ENCODE results near the gene IQCH.

The IQCH gene

GRCh38 chr15:67509918-67510317 lies 255.3 kb downstream of the IQCH start:
- Histone ChIP-seq H3K4me1 (ENCODE audit: control insufficient read depth in 1 of 2, insufficient read depth in 2 of 2, low read length in 2 of 2) (no peaks in the 10 kb centered on the region), H3K27me3 (ENCODE audit: low read depth, low read length) (no peaks in the 10 kb centered on the region), H3K27ac (ENCODE audit: low read length) (no peak overlapping the region), H3K4me3 (ENCODE audit: low read depth in 1 of 2, low read length in 2 of 2) (no peak overlapping the region), H3K9me3 (ENCODE audit: control insufficient read depth in 1 of 2, low read length in 2 of 2) (no peaks in the 10 kb centered on the region), H3K36me3 (ENCODE audit: control insufficient read depth in 1 of 2, insufficient read depth in 2 of 2, low read length in 2 of 2) (peaks cover 5 to 16% of the 10 kb centered on the region in 2 donors)

DNA sequence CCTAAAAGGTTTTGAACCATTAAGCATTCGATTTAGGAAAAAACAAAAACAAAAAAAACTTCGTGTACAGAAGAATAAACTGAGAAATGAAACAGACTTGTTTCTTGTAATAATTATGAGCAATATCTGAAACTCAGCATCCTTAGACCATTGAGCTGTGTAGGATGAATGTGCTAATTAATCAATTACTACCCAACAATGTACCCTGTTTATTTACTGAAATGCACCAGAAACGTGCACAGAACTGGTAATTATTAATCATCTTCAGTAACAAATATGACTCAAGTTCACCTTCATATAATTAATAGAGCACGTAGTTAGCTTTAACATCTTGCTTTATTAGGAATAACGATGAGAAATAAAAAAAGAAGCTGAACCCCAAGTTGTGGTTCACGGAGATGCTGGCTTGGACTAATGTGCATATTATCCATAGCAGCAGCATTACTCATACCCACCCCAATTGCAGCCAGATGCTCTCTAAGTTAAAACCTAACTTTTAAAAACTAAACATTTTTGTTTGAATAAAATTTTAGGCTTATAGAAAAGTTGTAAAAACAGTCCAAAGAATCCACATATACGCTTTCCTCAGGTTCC lies 256.1 kb downstream of the IQCH start:
- Histone ChIP-seq H3K36me3 (ENCODE audit: control insufficient read depth in 1 of 2, insufficient read depth in 2 of 2, low read length in 2 of 2) (peaks cover 5 to 18% of the 10 kb centered on the region in 2 donors), H3K9me3 (ENCODE audit: control insufficient read depth in 1 of 2, low read length in 2 of 2) (no peaks in the 10 kb centered on the region), H3K27me3 (ENCODE audit: low read depth, low read length) (no peaks in the 10 kb centered on the region), H3K27ac (ENCODE audit: low read length) (no peak overlapping the region), H3K4me1 (ENCODE audit: control insufficient read depth in 1 of 2, insufficient read depth in 2 of 2, low read length in 2 of 2) (no peaks in the 10 kb centered on the region), H3K4me3 (ENCODE audit: low read depth in 1 of 2, low read length in 2 of 2) (no peak overlapping the region)

DNA sequence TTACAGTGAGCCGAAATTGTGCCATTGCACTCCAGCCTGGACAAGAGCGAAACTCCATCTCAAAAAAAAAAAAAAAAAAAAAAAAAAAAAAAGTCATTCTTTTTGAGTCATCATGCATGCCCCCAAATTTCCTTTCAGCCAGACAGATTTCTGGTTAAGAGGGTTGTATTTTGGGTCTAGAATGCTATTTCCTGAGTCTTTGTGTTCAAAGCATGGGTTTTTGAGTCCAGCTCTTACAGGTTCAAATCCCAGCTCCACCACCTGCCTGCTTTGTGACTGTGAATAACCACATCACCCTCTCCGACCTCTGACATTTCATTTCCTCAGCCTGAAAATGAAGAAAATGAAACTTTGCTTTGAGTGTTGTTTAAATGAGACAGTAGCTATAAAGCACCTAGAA lies 257.0 kb downstream of the IQCH start:
- H3K27me3 ChIP-seq (ENCODE audit: low read depth, low read length), result no peaks in the 10 kb centered on the region
- H3K9me3 ChIP-seq (ENCODE audit: control insufficient read depth in 1 of 2, low read length in 2 of 2), result no peaks in the 10 kb centered on the region
- H3K4me3 ChIP-seq (ENCODE audit: low read depth in 1 of 2, low read length in 2 of 2), result no peak overlapping the region
- H3K27ac ChIP-seq (ENCODE audit: low read length), result no peak overlapping the region
- peaks cover 5 to 18% of the 10 kb centered on the region in 2 donors for H3K36me3 ChIP-seq (ENCODE audit: control insufficient read depth in 1 of 2, insufficient read depth in 2 of 2, low read length in 2 of 2)
- H3K4me1 ChIP-seq (ENCODE audit: control insufficient read depth in 1 of 2, insufficient read depth in 2 of 2, low read length in 2 of 2), result no peaks in the 10 kb centered on the region

DNA sequence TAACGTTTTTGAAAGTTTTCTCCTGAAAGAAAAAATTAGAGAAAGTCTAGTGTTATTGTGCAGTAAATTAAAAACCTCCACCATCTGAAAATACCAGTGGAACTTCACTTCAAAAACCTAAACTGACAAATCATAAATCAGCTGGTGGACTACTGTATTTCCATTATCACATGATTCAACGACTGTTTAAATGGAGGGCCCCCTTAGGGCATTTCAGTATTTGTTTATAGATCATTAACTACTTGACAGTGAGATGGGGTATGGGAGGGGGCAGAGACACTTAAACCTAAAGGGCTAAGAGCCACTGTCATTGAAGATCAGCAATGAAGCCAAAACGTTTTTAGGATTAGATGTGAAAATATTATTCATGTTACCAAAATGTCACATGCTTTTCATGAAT lies 257.6 kb downstream of the IQCH start:
- Histone ChIP-seq H3K27me3 (ENCODE audit: low read depth, low read length) (no peaks in the 10 kb centered on the region), H3K4me1 (ENCODE audit: control insufficient read depth in 1 of 2, insufficient read depth in 2 of 2, low read length in 2 of 2) (no peaks in the 10 kb centered on the region), H3K27ac (ENCODE audit: low read length) (no peak overlapping the region), H3K4me3 (ENCODE audit: low read depth in 1 of 2, low read length in 2 of 2) (no peak overlapping the region), H3K36me3 (ENCODE audit: control insufficient read depth in 1 of 2, insufficient read depth in 2 of 2, low read length in 2 of 2) (peaks cover 5 to 18% of the 10 kb centered on the region in 2 donors), H3K9me3 (ENCODE audit: control insufficient read depth in 1 of 2, low read length in 2 of 2) (no peaks in the 10 kb centered on the region)

- no peak overlapping the region for H3K27ac ChIP-seq (ENCODE audit: low read length)
- no peaks in the 10 kb centered on the region for H3K9me3 ChIP-seq (ENCODE audit: control insufficient read depth in 1 of 2, low read length in 2 of 2)
- H3K27me3 ChIP-seq (ENCODE audit: low read depth, low read length), result no peaks in the 10 kb centered on the region
- no peak overlapping the region for H3K4me3 ChIP-seq (ENCODE audit: low read depth in 1 of 2, low read length in 2 of 2)
- peaks cover 5 to 18% of the 10 kb centered on the region in 2 donors for H3K36me3 ChIP-seq (ENCODE audit: control insufficient read depth in 1 of 2, insufficient read depth in 2 of 2, low read length in 2 of 2)
- no peaks in the 10 kb centered on the region for H3K4me1 ChIP-seq (ENCODE audit: control insufficient read depth in 1 of 2, insufficient read depth in 2 of 2, low read length in 2 of 2)
These were observed 258.5 kb downstream of the IQCH start for GRCh38 chr15:67512933-67513714.

DNA sequence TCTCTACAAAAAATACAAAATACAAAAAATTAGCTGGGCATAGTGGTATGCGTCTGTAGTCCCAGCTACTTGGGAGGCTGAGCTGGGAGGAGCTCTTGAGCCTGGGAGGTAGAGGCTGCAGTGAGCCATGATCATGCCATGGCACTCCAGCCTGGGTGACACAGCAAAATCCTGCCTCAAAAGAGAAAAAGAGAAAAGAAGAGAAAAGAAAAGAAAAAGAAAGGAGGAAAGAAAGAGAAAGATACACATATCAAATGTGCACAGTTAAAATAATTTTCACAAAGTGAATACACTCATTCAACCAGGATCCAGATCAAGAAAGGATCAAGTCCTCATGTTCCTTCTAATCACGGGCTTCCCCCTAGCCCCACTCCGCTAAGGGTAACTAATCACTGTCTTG lies 260.5 kb downstream of the IQCH start:
- H3K27ac ChIP-seq (ENCODE audit: low read length), result no peak overlapping the region
- H3K36me3 ChIP-seq (ENCODE audit: control insufficient read depth in 1 of 2, insufficient read depth in 2 of 2, low read length in 2 of 2), result peaks cover 5 to 16% of the 10 kb centered on the region in 2 donors
- no peaks in the 10 kb centered on the region for H3K9me3 ChIP-seq (ENCODE audit: control insufficient read depth in 1 of 2, low read length in 2 of 2)
- no peaks in the 10 kb centered on the region for H3K4me1 ChIP-seq (ENCODE audit: control insufficient read depth in 1 of 2, insufficient read depth in 2 of 2, low read length in 2 of 2)
- H3K27me3 ChIP-seq (ENCODE audit: low read depth, low read length), result no peaks in the 10 kb centered on the region
- no peak overlapping the region for H3K4me3 ChIP-seq (ENCODE audit: low read depth in 1 of 2, low read length in 2 of 2)

DNA sequence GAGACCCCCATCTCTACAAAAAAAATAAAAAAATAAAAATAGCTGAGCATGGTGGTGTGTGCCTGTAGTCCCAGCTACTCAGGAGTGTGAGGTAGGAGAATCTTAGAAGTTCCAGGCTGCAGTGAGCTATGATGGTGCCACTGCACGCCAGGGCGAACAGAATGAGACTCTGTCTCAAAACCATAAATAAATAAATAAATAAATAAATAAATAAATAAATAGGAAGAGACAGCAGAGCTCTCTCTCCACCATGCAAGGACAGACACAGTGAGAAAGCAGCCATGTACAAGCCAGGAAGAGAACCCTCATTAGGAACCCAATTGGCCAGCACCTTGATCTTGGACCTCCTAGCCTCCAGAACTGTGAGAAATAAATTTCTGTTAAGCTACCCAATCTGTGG lies 261.0 kb downstream of the IQCH start:
- H3K36me3 ChIP-seq (ENCODE audit: control insufficient read depth in 1 of 2, insufficient read depth in 2 of 2, low read length in 2 of 2), result peaks cover 5 to 13% of the 10 kb centered on the region in 2 donors
- H3K9me3 ChIP-seq (ENCODE audit: control insufficient read depth in 1 of 2, low read length in 2 of 2), result no peaks in the 10 kb centered on the region
- no peak overlapping the region for H3K4me3 ChIP-seq (ENCODE audit: low read depth in 1 of 2, low read length in 2 of 2)
- H3K27ac ChIP-seq (ENCODE audit: low read length), result no peak overlapping the region
- no peaks in the 10 kb centered on the region for H3K4me1 ChIP-seq (ENCODE audit: control insufficient read depth in 1 of 2, insufficient read depth in 2 of 2, low read length in 2 of 2)
- no peaks in the 10 kb centered on the region for H3K27me3 ChIP-seq (ENCODE audit: low read depth, low read length)

GRCh38 chr15:67520321-67521028 lies 265.9 kb downstream of the IQCH start:
- Histone ChIP-seq H3K27me3 (ENCODE audit: low read depth, low read length) (no peaks in the 10 kb centered on the region), H3K27ac (ENCODE audit: low read length) (peak overlapping the region; percentile 92), H3K9me3 (ENCODE audit: control insufficient read depth in 1 of 2, low read length in 2 of 2) (no peaks in the 10 kb centered on the region), H3K4me1 (ENCODE audit: control insufficient read depth in 1 of 2, insufficient read depth in 2 of 2, low read length in 2 of 2) (peaks cover 7 to 19% of the 10 kb centered on the region in 2 donors), H3K36me3 (ENCODE audit: control insufficient read depth in 1 of 2, insufficient read depth in 2 of 2, low read length in 2 of 2) (peaks cover 0 to 7% of the 10 kb centered on the region in 2 donors), H3K4me3 (ENCODE audit: low read depth in 1 of 2, low read length in 2 of 2) (peak overlapping the region; percentile 87 to 96)

DNA sequence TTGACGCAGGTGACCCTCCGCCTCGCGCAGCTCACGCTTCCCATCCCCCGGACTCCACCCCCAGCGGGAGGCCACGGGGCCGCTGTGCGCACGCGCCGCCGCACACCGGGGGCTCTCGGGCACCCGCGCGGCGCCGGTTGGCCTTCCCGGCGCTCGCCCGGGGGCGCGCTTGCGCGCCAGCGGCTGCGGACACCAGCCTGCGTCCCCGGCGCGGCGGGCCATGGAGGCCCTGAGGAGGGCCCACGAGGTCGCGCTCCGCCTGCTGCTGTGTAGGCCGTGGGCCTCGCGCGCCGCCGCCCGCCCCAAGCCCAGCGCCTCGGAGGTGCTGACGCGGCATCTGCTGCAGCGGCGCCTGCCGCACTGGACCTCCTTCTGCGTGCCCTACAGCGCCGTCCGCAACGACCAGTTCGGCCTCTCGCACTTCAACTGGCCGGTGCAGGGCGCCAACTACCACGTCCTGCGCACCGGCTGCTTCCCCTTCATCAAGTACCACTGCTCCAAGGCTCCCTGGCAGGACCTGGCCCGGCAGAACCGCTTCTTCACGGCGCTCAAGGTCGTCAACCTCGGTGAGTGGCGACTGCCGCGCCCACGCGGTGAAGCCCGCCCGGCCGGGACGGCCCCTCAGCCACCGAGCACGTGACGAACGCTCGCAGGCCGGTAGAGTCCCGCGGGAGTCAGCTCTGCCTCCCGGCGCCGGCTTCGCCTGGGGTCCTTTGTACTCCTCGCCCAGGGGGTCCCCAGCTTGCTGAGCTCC lies 266.6 kb downstream of the IQCH start, which contains the start of gene C15orf61:
C15orf61 (plus strand) TSS at position 103 of the 754 bp plus-strand sequence; CDS start at position 221, 118 bp downstream.
- Histone ChIP-seq H3K4me3 (ENCODE audit: low read depth in 1 of 2, low read length in 2 of 2) (peak within 1 kb of the TSS; percentile 88 to 96), H3K27ac (ENCODE audit: low read length) (peak within 1 kb of the TSS; percentile 92), H3K9me3 (ENCODE audit: control insufficient read depth in 1 of 2, low read length in 2 of 2) (no peaks in the 10 kb centered on the region), H3K27me3 (ENCODE audit: low read depth, low read length) (no peaks in the 10 kb centered on the region), H3K4me1 (ENCODE audit: control insufficient read depth in 1 of 2, insufficient read depth in 2 of 2, low read length in 2 of 2) (peaks cover 7 to 19% of the 10 kb centered on the region in 2 donors), H3K36me3 (ENCODE audit: control insufficient read depth in 1 of 2, insufficient read depth in 2 of 2, low read length in 2 of 2) (peaks cover 0 to 7% of the 10 kb centered on the region in 2 donors)

- Histone ChIP-seq H3K4me1 (ENCODE audit: control insufficient read depth in 1 of 2, insufficient read depth in 2 of 2, low read length in 2 of 2) (peaks cover 7 to 19% of the 10 kb centered on the region in 2 donors), H3K9me3 (ENCODE audit: control insufficient read depth in 1 of 2, low read length in 2 of 2) (no peaks in the 10 kb centered on the region), H3K36me3 (ENCODE audit: control insufficient read depth in 1 of 2, insufficient read depth in 2 of 2, low read length in 2 of 2) (peaks cover 0 to 7% of the 10 kb centered on the region in 2 donors), H3K4me3 (ENCODE audit: low read depth in 1 of 2, low read length in 2 of 2) (peak overlapping the region; percentile 88 to 96), H3K27ac (ENCODE audit: low read length) (peak overlapping the region; percentile 82), H3K27me3 (ENCODE audit: low read depth, low read length) (no peaks in the 10 kb centered on the region)
These were observed 267.4 kb downstream of the IQCH start for GRCh38 chr15:67521783-67522568.
